ENCODE results near the gene COTL1.

Gene COTL1

DNA sequence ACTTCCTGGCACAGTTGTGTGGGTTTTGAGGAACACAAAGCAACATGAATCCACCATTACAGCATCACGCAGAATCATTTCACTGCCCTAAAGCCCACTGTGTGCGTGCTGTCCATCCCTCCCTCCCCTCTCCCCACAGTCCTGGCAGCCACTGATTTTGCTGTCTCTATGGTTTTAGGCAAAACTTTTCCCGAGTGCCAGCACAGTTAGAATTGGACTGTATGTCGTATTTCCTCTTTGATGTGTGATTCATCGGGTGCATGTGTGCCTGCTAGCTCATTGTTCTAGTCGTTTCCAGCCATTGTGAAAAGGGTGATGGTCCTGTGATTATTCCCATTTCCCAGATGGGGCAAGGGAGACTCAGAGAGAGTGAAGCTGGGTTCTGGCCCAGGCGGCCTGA is 43.1 kb upstream of the COTL1 start:
- no peak for DNase-seq (ENCODE audit: extremely low read depth, low read depth)
- H3K4me3 ChIP-seq (replicated peaks; ENCODE audit: low read depth, low read length): no peak overlapping the region
- TF ChIP-seq, protein P1, sequence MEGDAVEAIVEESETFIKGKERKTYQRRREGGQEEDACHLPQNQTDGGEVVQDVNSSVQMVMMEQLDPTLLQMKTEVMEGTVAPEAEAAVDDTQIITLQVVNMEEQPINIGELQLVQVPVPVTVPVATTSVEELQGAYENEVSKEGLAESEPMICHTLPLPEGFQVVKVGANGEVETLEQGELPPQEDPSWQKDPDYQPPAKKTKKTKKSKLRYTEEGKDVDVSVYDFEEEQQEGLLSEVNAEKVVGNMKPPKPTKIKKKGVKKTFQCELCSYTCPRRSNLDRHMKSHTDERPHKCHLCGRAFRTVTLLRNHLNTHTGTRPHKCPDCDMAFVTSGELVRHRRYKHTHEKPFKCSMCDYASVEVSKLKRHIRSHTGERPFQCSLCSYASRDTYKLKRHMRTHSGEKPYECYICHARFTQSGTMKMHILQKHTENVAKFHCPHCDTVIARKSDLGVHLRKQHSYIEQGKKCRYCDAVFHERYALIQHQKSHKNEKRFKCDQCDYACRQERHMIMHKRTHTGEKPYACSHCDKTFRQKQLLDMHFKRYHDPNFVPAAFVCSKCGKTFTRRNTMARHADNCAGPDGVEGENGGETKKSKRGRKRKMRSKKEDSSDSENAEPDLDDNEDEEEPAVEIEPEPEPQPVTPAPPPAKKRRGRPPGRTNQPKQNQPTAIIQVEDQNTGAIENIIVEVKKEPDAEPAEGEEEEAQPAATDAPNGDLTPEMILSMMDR (IDR thresholded peaks at IDR 0.05; ENCODE audit: low read depth, low read length, missing control alignments): no peak

DNA sequence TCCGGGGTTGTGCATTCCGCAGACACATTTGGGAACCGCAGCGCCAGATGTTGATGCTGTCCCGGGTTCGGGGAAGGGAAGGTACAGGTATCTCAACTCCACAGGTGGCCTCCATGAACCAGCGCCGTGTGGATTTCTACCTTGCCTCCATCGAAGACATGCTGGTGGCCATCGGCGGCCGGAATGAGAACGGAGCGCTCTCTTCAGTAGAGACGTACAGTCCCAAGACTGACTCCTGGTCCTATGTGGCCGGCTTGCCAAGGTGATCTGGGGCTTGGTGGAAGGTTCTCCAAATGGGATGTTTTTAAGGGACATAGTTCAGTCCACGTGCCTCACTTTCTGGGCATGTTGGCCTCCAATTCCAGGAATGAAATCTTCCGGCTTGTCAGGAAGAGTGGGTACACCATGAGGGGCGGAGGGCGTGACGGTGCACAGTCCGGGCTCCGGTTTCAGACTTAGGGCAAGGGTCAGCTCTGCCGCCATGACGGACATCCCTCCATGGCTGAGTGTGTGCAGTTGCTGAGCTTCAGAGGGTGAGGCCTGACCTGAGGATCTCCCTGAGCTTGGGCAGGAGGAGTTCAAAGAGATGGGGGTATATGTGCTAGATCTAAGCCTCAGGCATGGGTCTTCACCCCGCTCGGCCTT is 41.9 kb upstream of the COTL1 start:
- no peak for DNase-seq (ENCODE audit: extremely low read depth, low read depth)
- TF ChIP-seq, protein P1 (IDR thresholded peaks at IDR 0.05; ENCODE audit: low read depth, low read length, missing control alignments): no peak
- H3K4me3 ChIP-seq (replicated peaks; ENCODE audit: low read depth, low read length): no peak overlapping the region

DNA sequence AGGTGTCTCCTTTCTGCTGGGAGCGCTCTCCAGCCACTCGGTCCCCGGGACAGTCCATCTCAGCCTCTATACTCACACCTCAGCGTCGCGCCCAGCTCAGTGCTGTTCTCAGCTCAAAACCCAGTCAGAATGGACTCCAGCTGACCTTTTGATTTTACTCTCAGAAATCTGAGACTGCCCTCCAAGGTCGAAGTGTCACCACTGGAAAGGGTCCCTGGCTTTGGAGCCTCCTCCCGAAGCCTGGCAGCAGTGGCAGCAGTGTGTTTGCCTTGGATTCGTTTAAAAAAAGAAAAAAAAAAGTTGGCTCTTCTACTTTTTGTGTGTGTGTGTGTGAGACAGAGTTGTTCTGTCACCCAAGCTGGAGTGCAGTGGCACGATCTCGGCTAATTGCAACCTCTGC is 40.8 kb upstream of the COTL1 start:
- TF ChIP-seq, protein P1 (IDR thresholded peaks at IDR 0.05; ENCODE audit: low read depth, low read length, missing control alignments): no peak
- DNase-seq (ENCODE audit: extremely low read depth, low read depth): no peak

DNA sequence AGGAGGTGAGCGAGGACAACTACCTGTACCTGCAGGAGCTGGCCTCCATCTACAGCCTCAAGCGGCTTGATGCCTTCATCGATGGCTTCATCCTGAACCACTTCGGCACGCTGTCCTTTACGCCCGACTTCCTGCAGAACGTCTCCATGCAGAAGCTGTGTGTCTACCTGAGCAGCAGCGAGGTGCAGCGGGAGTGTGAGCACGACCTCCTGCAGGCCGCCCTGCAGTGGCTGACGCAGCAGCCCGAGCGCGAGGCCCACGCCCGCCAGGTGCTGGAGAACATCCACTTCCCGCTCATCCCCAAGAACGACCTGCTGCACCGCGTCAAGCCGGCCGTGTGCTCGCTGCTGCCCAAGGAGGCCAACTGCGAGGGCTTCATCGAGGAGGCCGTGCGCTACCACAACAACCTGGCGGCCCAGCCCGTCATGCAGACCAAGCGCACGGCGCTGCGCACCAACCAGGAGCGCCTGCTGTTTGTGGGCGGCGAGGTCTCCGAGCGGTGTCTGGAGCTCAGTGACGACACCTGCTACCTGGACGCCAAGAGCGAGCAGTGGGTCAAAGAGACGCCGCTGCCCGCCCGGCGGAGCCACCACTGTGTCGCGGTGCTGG is 39.5 kb upstream of the COTL1 start:
- no peak overlapping the region for H3K4me3 ChIP-seq (replicated peaks; ENCODE audit: low read depth, low read length)
- no peak for DNase-seq (ENCODE audit: extremely low read depth, low read depth)
- TF ChIP-seq, protein P1 (IDR thresholded peaks at IDR 0.05; ENCODE audit: low read depth, low read length, missing control alignments): no peak

More for the DNA sequence above, 40.8 kb upstream of the COTL1 start:
- no peak overlapping the region for H3K4me3 ChIP-seq (replicated peaks; ENCODE audit: low read depth, low read length)

DNA sequence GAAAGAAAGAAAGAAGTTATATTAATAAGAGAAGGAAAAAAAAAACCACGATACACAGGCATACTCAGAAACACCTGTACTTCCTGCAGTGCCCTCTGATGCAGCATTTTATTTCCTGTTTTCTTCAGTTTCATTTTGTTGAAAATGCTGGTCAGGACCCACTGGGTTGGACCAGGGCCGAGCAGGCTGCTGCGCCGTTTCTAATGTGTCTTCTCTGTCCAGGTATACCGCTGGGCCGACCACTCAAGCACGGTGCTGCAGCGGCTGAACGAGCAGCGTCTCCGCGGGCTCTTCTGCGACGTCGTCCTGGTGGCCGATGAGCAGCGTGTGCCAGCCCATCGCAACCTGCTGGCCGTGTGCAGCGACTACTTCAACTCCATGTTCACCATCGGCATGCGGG is 38.8 kb upstream of the COTL1 start:
- TF ChIP-seq, protein P1 (IDR thresholded peaks at IDR 0.05; ENCODE audit: low read depth, low read length, missing control alignments): no peak
- H3K4me3 ChIP-seq (replicated peaks; ENCODE audit: low read depth, low read length): no peak overlapping the region
- DNase-seq (ENCODE audit: extremely low read depth, low read depth): no peak

DNA sequence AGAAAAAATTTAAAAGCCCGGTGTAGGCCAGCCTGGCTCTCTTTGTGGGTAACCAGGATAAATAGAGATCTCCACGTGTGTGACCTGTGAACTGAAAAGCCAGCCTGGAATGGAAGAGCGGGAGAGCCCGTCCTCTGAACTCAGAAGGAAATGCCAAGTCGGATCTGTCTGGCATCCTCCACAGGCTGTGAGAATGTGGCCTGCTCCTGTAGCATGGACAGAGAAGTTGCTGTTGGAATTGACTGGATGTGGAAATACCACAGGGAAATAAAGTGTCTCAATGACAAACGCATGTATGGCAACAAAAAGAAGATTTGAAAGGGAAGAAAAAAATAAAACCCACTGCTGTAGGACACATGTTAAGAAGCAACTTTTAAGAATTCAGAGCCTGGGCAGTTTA is 37.1 kb upstream of the COTL1 start:
- DNase-seq (ENCODE audit: extremely low read depth, low read depth): no peak
- H3K4me3 ChIP-seq (replicated peaks; ENCODE audit: low read depth, low read length): no peak overlapping the region
- TF ChIP-seq, protein P1 (IDR thresholded peaks at IDR 0.05; ENCODE audit: low read depth, low read length, missing control alignments): no peak

Measured in HFF-Myc (cell line).